HL-60 (cell line): ENCODE results near the gene GRIA3.

Source experiments
- CTCF ChIP-seq: IDR thresholded peaks from one replicate; pipeline ENCODE4 v1.5.1; 2011; ENCODE audit warnings: low read length, control low read depth, inconsistent platforms; ENCODE audit not compliant: insufficient read depth
- POLR2AphosphoS5 ChIP-seq: IDR thresholded peaks from 2 replicates; pipeline ENCODE4 v1.6.1; 2012; ENCODE audit warnings: low read depth
- REST ChIP-seq: IDR thresholded peaks from 2 replicates; pipeline ENCODE4 v1.6.1; 2012; ENCODE audit warnings: low read depth; ENCODE audit not compliant: insufficient replicate concordance

- TF ChIP-seq CTCF = no peak
- no peak for TF ChIP-seq POLR2AphosphoS5
- TF ChIP-seq REST = no peak
These were observed 241.4 kb downstream of the GRIA3 start for GRCh38 chrX:123425471-123425870.
